OCI-LY7 (cell line): Measurements from ENCODE around the gene CSHL1. TPM values are rescaled to one million over a fixed set of nuclear protein-coding genes. Genes with fewer than 3 reads are reported as not detected.

ENCODE experiments used
- BruUV-seq: library from RNA; stranded (reverse); fragments of 400-500 nt; replicated peaks from 2 replicates; lab custom pipeline; 2021; lab: Mats Ljungman, UMichigan
- CTCF ChIA-PET: fragments of 300-600 bp; sonication (Branson Sonifier 250); formaldehyde crosslinking; loops from one replicate; lab custom pipeline; 2022; ENCODE audit warnings: antibody characterized with exemption; ENCODE audit not compliant: unreplicated experiment; lab: Charles Lee
- POLR2A ChIA-PET: fragments of 300-600 bp; sonication (Branson Sonifier 250); formaldehyde crosslinking; loops from one replicate; lab custom pipeline; 2022; ENCODE audit warnings: antibody characterized with exemption; lab: Charles Lee
- DNase-seq: peaks from one replicate; pipeline ENCODE4 v3.0.0-alpha.2; 2015; ENCODE audit warnings: low spot score
- H2AFZ ChIP-seq: fragments of 200-600 bp; sonication (generic), shearing (Covaris generic); 2 replicates; pipeline ENCODE4 v1.6.1; 2014; ENCODE audit warnings: mild to moderate bottlenecking, antibody characterized with exemption, low read length, moderate library complexity
- H3K27ac ChIP-seq: fragments of 200-600 bp; sonication (generic); 2 replicates; pipeline ENCODE4 v1.5.1; 2014; ENCODE audit warnings: mixed run types, low read depth, mild to moderate bottlenecking, moderate library complexity, low read length, inconsistent platforms; ENCODE audit not compliant: poor library complexity, severe bottlenecking
- H3K36me3 ChIP-seq: fragments of 200-600 bp; sonication (generic); 2 replicates; pipeline ENCODE4 v1.6.1; 2014; ENCODE audit warnings: mild to moderate bottlenecking, antibody characterized with exemption, low read length, moderate library complexity, mixed read lengths; ENCODE audit not compliant: insufficient read depth
- H3K4me1 ChIP-seq: fragments of 200-600 bp; sonication (generic); 2 replicates; pipeline ENCODE4 v1.5.1; 2014; ENCODE audit warnings: mild to moderate bottlenecking, low read length; ENCODE audit not compliant: insufficient read depth, poor library complexity, severe bottlenecking
- H3K4me2 ChIP-seq: fragments of 200-600 bp; sonication (generic); 2 replicates; pipeline ENCODE4 v1.6.1; 2014; ENCODE audit warnings: mild to moderate bottlenecking, low read length
- H3K4me3 ChIP-seq: fragments of 200-600 bp; sonication (generic); 2 replicates; pipeline ENCODE4 v1.5.1; 2014; ENCODE audit warnings: mild to moderate bottlenecking, low read depth, low read length; ENCODE audit not compliant: poor library complexity, severe bottlenecking
- H3K79me2 ChIP-seq: fragments of 200-600 bp; sonication (generic); 2 replicates; pipeline ENCODE4 v1.6.1; 2016; ENCODE audit warnings: low read depth, mild to moderate bottlenecking, low read length, moderate library complexity, mixed read lengths; ENCODE audit not compliant: insufficient read depth
- H3K9me2 ChIP-seq: fragments of 200-600 bp; sonication (generic); 2 replicates; pipeline ENCODE4 v1.6.1; 2016; ENCODE audit warnings: mild to moderate bottlenecking, low read length, mixed read lengths; ENCODE audit not compliant: insufficient read depth
- H3K9me3 ChIP-seq: fragments of 200-600 bp; sonication (generic); 2 replicates; pipeline ENCODE4 v1.6.1; 2014; ENCODE audit warnings: mild to moderate bottlenecking, mixed run types, low read length, mixed read lengths
- H4K20me1 ChIP-seq: fragments of 200-600 bp; sonication (generic); 2 replicates; pipeline ENCODE4 v1.6.1; 2014; ENCODE audit warnings: mild to moderate bottlenecking, antibody characterized with exemption, low read length, moderate library complexity, mixed read lengths; ENCODE audit not compliant: insufficient read depth
- CTCF ChIP-seq: fragments of 200-600 bp; sonication (generic); conservative IDR thresholded peaks from 2 replicates; pipeline ENCODE4 v1.5.1; 2014; ENCODE audit warnings: mild to moderate bottlenecking, antibody characterized with exemption, low read length, moderate library complexity, mixed read lengths
- EZH2phosphoT487 ChIP-seq: fragments of 200-600 bp; sonication (generic); IDR thresholded peaks from 2 replicates; pipeline ENCODE4 v1.6.1; 2018; ENCODE audit warnings: low read depth, borderline replicate concordance, mild to moderate bottlenecking, mixed run types, antibody characterized with exemption, low read length, moderate library complexity, mixed read lengths
- intact Hi-C: fragments of 100-400 bp; cut with micrococcal nuclease; formaldehyde crosslinking; loops from one replicate; pipeline ENCODE4 v1.10.0; 2022; ENCODE audit not compliant: unreplicated experiment
- total RNA-seq, 2 experiments: library from RNA; depleted of rRNA in 1 of 2; stranded (reverse); fragments of >200 nt in 1 of 2; shearing (Covaris generic) in 1 of 2; gene quantifications; 2 replicates each; pipeline ENCODE4 v1.2.3, GENCODE V29; 2014 to 2022

The CSHL1 gene
- total RNA-seq, 2 experiments from 2014 or later: not detected

GRCh38 chr17:63955232-63955631 is 44.2 kb upstream of the CSHL1 start:
- Histone ChIP-seq H4K20me1 (no peaks in the 10 kb centered on the region), H3K4me3 (peak overlapping the region; percentile 5), H2AFZ (peak overlapping the region; percentile 64; the same call in 1 of the 2 replicates), H3K4me2 (peak overlapping the region; percentile 80), H3K9me3 (no peaks in the 10 kb centered on the region), H3K4me1 (peaks cover 42% of the 10 kb centered on the region), H3K79me2 (no peaks in the 10 kb centered on the region), H3K36me3 (no peaks in the 10 kb centered on the region), H3K27ac (peak overlapping the region; percentile 89), H3K9me2 (no peaks in the 10 kb centered on the region)
- DNase-seq: peak; percentile 45
- ChIA-PET POLR2A (interaction anchor here (1.2 to 1.7 kb wide), 4 partner anchors 9 to 35 kb away, joined by 4 to 10 read pairs (median 6); partner anchors contain the start of gene CD79B), CTCF (interaction anchor here (0.7 to 2.2 kb wide), 4 partner anchors 9 to 58 kb away, joined by 3 to 17 read pairs (median 6); partner anchors contain the start of gene GH1)
- TF ChIP-seq CTCF (no peak), EZH2phosphoT487 (no peak)
- intact Hi-C loops: loop anchor here (2.0 kb wide), 2 partner anchors 36 to 178 kb away; no protein-coding TSS in a partner anchor
- no TSS peak for BruUV-seq

GRCh38 chr17:63954402-63955063 is 43.5 kb upstream of the CSHL1 start:
- peaks cover 44% of the 10 kb centered on the region for H3K4me1 ChIP-seq
- no TSS peak for BruUV-seq
- DNase-seq: peak; percentile 91
- intact Hi-C loops: loop anchor here (2.0 kb wide), 2 partner anchors 36 to 178 kb away; no protein-coding TSS in a partner anchor
- H2AFZ ChIP-seq: peak overlapping the region; percentile 64
- TF ChIP-seq CTCF (peak; percentile 73), EZH2phosphoT487 (no peak)
- no peaks in the 10 kb centered on the region for H3K9me3 ChIP-seq
- H4K20me1 ChIP-seq: no peaks in the 10 kb centered on the region
- H3K79me2 ChIP-seq: no peaks in the 10 kb centered on the region
- POLR2A ChIA-PET: interaction anchor here (0.6 to 1.7 kb wide), 6 partner anchors 8 to 35 kb away, joined by 3 to 10 read pairs (median 4); partner anchors contain the start of gene CD79B
- peak overlapping the region; percentile 89 for H3K27ac ChIP-seq
- H3K9me2 ChIP-seq: no peaks in the 10 kb centered on the region
- peak overlapping the region; percentile 80 for H3K4me2 ChIP-seq
- H3K36me3 ChIP-seq: no peaks in the 10 kb centered on the region
- H3K4me3 ChIP-seq: peak overlapping the region; percentile 44
- CTCF ChIA-PET: interaction anchor here (0.7 to 2.2 kb wide), 6 partner anchors 8 to 87 kb away, joined by 3 to 17 read pairs (median 5); partner anchors contain the start of gene GH1
